ENCODE measurements around the gene ULK4.

ULK4 gene

GRCh38 chr3:41328926-41329325, 633.0 kb downstream of the ULK4 start:
- CTCF ChIA-PET = no interaction called here
- no peak overlapping the region for H3K27ac ChIP-seq (ENCODE audit: extremely low read depth, low read depth, low read length)
- no peak overlapping the region for H3K4me3 ChIP-seq (ENCODE audit: low read depth, low read length)
- TF ChIP-seq ZIC2 (tag by site-specific recombination; IDR thresholded peaks at IDR 0.05) = no peak
- no peak for TF ChIP-seq ZNF792 (tag by site-specific recombination; IDR thresholded peaks at IDR 0.05)
- TF ChIP-seq REPIN1 (tag by site-specific recombination; IDR thresholded peaks at IDR 0.05; ENCODE audit: low read depth) = no peak
- no peak for TF ChIP-seq ZNF239 (tag by site-specific recombination; IDR thresholded peaks at IDR 0.05)
- no peak for TF ChIP-seq GFI1B (tag by site-specific recombination; IDR thresholded peaks at IDR 0.05)
- no peak for TF ChIP-seq ZNF221 (tag by site-specific recombination; IDR thresholded peaks at IDR 0.05; ENCODE audit: borderline replicate concordance)
- TF ChIP-seq ZNF202 (tag by site-specific recombination; IDR thresholded peaks at IDR 0.05; ENCODE audit: borderline replicate concordance) = no peak
- TF ChIP-seq PRDM4 (tag by site-specific recombination; IDR thresholded peaks at IDR 0.05) = no peak
- no peak for TF ChIP-seq ZNF112 (tag by site-specific recombination; IDR thresholded peaks at IDR 0.05)
- TF ChIP-seq ZNF785 (tag by site-specific recombination; IDR thresholded peaks at IDR 0.05) = no peak
- no peak for TF ChIP-seq ZNF148 (tag by site-specific recombination; IDR thresholded peaks at IDR 0.05; ENCODE audit: borderline replicate concordance)
- no peak for TF ChIP-seq MYNN (tag by site-specific recombination; IDR thresholded peaks at IDR 0.05; ENCODE audit: borderline replicate concordance)
- no peaks in the 10 kb centered on the region for H3K9me3 ChIP-seq (ENCODE audit: control insufficient read depth, insufficient read depth, low read depth, low read length)
- no peaks in the 10 kb centered on the region for H3K36me3 ChIP-seq (ENCODE audit: control insufficient read depth in 2 of 2, insufficient read depth in 1 of 2, low read length in 2 of 2)
- no peaks in the 10 kb centered on the region for H3K4me1 ChIP-seq (ENCODE audit: control insufficient read depth, insufficient read depth, low read length)
- POLR2A ChIA-PET = no interaction called here

- H3K36me3 ChIP-seq (ENCODE audit: control insufficient read depth in 2 of 2, insufficient read depth in 1 of 2, low read length in 2 of 2) = no peaks in the 10 kb centered on the region
- H3K27ac ChIP-seq (ENCODE audit: extremely low read depth, low read depth, low read length) = no peak overlapping the region
- no peaks in the 10 kb centered on the region for H3K4me1 ChIP-seq (ENCODE audit: control insufficient read depth, insufficient read depth, low read length)
- TF ChIP-seq ZNF791 (tag by site-specific recombination; IDR thresholded peaks at IDR 0.05) (no peak), ZNF558 (tag by site-specific recombination; IDR thresholded peaks at IDR 0.05) (no peak), ZNF654 (tag by site-specific recombination; IDR thresholded peaks at IDR 0.05; ENCODE audit: low read depth) (no peak), ZNF548 (tag by site-specific recombination; IDR thresholded peaks at IDR 0.05) (no peak), ZNF623 (tag by site-specific recombination; IDR thresholded peaks at IDR 0.05) (no peak), OSR2 (tag by site-specific recombination; IDR thresholded peaks at IDR 0.05) (no peak), ZFP3 (tag by site-specific recombination; IDR thresholded peaks at IDR 0.05; ENCODE audit: low read depth) (no peak), KLF1 (tag by site-specific recombination; IDR thresholded peaks at IDR 0.05) (no peak), PRDM6 (tag by site-specific recombination; IDR thresholded peaks at IDR 0.05) (no peak), ZNF530 (tag by site-specific recombination; IDR thresholded peaks at IDR 0.05; ENCODE audit: low read depth) (no peak)
- CTCF ChIA-PET = no interaction called here
- H3K4me3 ChIP-seq (ENCODE audit: low read depth, low read length) = no peak overlapping the region
- no peaks in the 10 kb centered on the region for H3K9me3 ChIP-seq (ENCODE audit: control insufficient read depth, insufficient read depth, low read depth, low read length)
- POLR2A ChIA-PET = no interaction called here
These were observed 634.2 kb downstream of the ULK4 start for GRCh38 chr3:41327718-41328117.
